GM21447 (cell line): ENCODE results near the gene LIPT1.
A peak's percentile ranks its signal among the peaks of the same experiment; 100 is the strongest.
"Not testable (repeated sequence)": the region's sequence is repeated elsewhere in the genome, so short reads cannot be mapped to it uniquely, and the experiment has no call there.

Source experiments
- ATAC-seq: cut with Tn5 transposase; IDR thresholded peaks from one replicate; pipeline ENCODE4 v1.9.1; 2021; ENCODE audit not compliant: unreplicated experiment

The LIPT1 gene

GRCh38 chr2:99171377-99172140, 16.8 kb downstream of the LIPT1 start:
- no peak for ATAC-seq

GRCh38 chr2:99180755-99181623, 26.2 kb downstream of the LIPT1 start, which contains the start of the genes MITD1 and MRPL30:
Gene MITD1 (minus strand): TSS chr2:99181058. CDS start chr2:99180981, 77 bp downstream.
Gene MRPL30 (plus strand): TSS chr2:99181184. CDS start chr2:99186204, 5,020 bp downstream.
- ATAC-seq = peak; percentile 93

GRCh38 chr2:99181624-99182000, 26.8 kb downstream of the LIPT1 start:
- no peak for ATAC-seq

GRCh38 chr2:99183025-99183424, 28.3 kb downstream of the LIPT1 start:
- no peak for ATAC-seq

GRCh38 chr2:99184811-99185210, 30.0 kb downstream of the LIPT1 start:
- ATAC-seq = no peak

- ATAC-seq = no peak
Measured at GRCh38 chr2:99187011-99187410, 32.2 kb downstream of the LIPT1 start.

- ATAC-seq = no peak
Measured at GRCh38 chr2:99188357-99188756, 33.6 kb downstream of the LIPT1 start.

- ATAC-seq = no peak
Measured at GRCh38 chr2:99190548-99190947, 35.8 kb downstream of the LIPT1 start.

- ATAC-seq = not testable (repeated sequence)
Measured at GRCh38 chr2:99192364-99192763, 37.6 kb downstream of the LIPT1 start.

- ATAC-seq = no peak
Measured at GRCh38 chr2:99198103-99198841, 43.5 kb downstream of the LIPT1 start.

GRCh38 chr2:99200076-99200800, 45.5 kb downstream of the LIPT1 start:
- no peak for ATAC-seq

GRCh38 chr2:99201959-99202678, 47.4 kb downstream of the LIPT1 start:
- no peak for ATAC-seq

- no peak for ATAC-seq
Measured at GRCh38 chr2:99205491-99205890, 50.7 kb downstream of the LIPT1 start.
